Colonic mucosa (tissue), 4 donors: ENCODE data around the gene AATF. TPM values are rescaled to one million over a fixed set of nuclear protein-coding genes. Genes with fewer than 3 reads are reported as not detected.

ENCODE experiments used
- DNase-seq: peaks from one replicate; pipeline ENCODE4 v3.0.0-alpha.2; 2020
- H3K27ac ChIP-seq: fragments of 200-600 bp; one replicate; pipeline ENCODE4 v1.8.0; 2021
- H3K27me3 ChIP-seq: fragments of 200-600 bp; one replicate; pipeline ENCODE4 v1.8.0; 2021
- H3K36me3 ChIP-seq: fragments of 200-600 bp; one replicate; pipeline ENCODE4 v1.8.0; 2021
- H3K4me1 ChIP-seq: fragments of 200-600 bp; one replicate; pipeline ENCODE4 v1.8.0; 2021; ENCODE audit warnings: mild to moderate bottlenecking
- H3K4me3 ChIP-seq: fragments of 200-600 bp; one replicate; pipeline ENCODE4 v1.8.0; 2021
- H3K9ac ChIP-seq, 2 donors: one replicate each; pipeline ENCODE4 v1.7.0; 2013; ENCODE audit warnings: control low read depth in 2 of 2, low read depth in 2 of 2, low read length in 2 of 2
- H3K9me3 ChIP-seq: fragments of 200-600 bp; one replicate; pipeline ENCODE4 v1.8.0; 2021
- intact Hi-C: fragments of 100-400 bp; cut with DNase I; formaldehyde crosslinking; loops from one replicate; pipeline ENCODE4 v1.14.1; 2022
- total RNA-seq, 2 donors: library from RNA; stranded (reverse); fragmentation: NEBNext Ultra II Directional in 1 of 2; extraction: Animal tissue kit (Norgen Biotek cat#: 25700) in 1 of 2; gene quantifications; one replicate each; pipeline ENCODE4 v1.2.1, GENCODE V29; 2021
- TF ChIP-seq, protein P1 (sequence below): fragments of 200-600 bp; IDR thresholded peaks from one replicate; pipeline ENCODE4 v1.8.0; 2022; ENCODE audit warnings: antibody characterized with exemption, mild to moderate bottlenecking
- donor health status: healthy.
- donor health status: DM: no; HTN: no; CAD: no.
- donor health status: DM: no; HTN: no; CAD: no.

The AATF gene
- total RNA-seq, 2 donors from 2014 or later: 30.0 to 54.8 TPM

DNA sequence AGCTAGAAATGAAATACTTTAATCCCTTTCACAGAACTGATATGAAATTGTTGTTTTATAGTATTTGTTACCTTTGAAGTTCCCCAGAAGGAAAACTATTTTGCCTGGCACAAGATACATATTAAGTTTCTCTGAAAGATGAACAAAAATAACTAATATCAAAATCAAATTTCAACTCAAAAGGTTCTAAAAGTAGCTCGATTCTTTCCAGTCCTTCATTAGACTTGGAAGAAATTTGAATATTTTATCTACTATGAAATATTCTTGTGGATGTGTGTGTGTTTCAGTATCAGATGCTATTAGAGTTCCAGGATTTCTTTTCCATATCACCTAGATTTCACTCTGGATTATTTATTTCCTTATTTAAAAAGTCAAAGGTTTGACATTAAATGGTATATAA, 3.6 kb upstream of the AATF start:
- Histone ChIP-seq H3K36me3 (no peaks in the 10 kb centered on the region), H3K9ac (no peak overlapping the region), H3K9me3 (no peaks in the 10 kb centered on the region), H3K27ac (no peak overlapping the region), H3K27me3 (peaks cover 65% of the 10 kb centered on the region), H3K4me1 (no peaks in the 10 kb centered on the region), H3K4me3 (no peak overlapping the region)
- intact Hi-C loops: no loop called here
- TF ChIP-seq, protein P1, sequence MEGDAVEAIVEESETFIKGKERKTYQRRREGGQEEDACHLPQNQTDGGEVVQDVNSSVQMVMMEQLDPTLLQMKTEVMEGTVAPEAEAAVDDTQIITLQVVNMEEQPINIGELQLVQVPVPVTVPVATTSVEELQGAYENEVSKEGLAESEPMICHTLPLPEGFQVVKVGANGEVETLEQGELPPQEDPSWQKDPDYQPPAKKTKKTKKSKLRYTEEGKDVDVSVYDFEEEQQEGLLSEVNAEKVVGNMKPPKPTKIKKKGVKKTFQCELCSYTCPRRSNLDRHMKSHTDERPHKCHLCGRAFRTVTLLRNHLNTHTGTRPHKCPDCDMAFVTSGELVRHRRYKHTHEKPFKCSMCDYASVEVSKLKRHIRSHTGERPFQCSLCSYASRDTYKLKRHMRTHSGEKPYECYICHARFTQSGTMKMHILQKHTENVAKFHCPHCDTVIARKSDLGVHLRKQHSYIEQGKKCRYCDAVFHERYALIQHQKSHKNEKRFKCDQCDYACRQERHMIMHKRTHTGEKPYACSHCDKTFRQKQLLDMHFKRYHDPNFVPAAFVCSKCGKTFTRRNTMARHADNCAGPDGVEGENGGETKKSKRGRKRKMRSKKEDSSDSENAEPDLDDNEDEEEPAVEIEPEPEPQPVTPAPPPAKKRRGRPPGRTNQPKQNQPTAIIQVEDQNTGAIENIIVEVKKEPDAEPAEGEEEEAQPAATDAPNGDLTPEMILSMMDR: no peak
- no peak for DNase-seq

DNA sequence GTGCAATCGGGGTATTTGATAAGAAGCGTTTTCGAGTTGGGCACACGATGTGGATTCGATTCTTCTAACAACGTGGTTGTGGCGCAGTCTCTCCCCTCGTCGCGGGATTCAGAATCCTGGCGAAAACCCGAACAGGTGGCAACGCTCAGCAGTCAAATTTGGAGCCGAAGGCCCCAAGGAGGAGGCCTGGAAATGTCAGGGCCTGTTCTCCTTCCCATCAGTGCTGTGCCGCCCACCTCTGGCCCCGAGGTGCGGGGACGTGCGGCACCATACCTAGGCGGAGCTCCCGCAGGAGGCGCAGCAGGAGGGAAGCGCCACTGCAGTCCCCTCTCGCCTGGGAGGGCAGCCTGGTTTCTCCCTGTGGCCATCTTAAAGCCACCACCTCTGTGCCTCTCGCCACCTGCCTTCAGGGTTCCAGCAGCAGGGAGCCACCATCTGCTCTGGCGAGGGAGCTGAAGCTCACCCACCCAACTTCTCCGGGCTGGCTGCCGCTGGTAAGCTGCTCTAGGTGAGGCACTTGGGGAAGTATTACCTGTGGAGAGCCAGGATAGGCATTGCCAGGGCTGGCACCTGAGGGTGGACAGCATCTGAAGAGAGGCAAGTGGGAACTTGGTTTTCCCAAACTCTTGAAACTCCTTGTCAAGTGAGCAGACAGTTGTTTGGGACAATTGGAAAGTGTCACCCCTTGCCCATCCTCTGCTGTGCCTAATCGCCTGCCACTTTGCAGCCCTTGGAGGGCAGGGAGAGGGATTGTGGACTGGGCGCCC, 2.6 kb upstream of the AATF start:
- Histone ChIP-seq H3K4me3 (no peak overlapping the region), H3K27me3 (peaks cover 55% of the 10 kb centered on the region), H3K9ac (no peak overlapping the region), H3K4me1 (no peaks in the 10 kb centered on the region), H3K36me3 (no peaks in the 10 kb centered on the region), H3K9me3 (no peaks in the 10 kb centered on the region), H3K27ac (no peak overlapping the region)
- TF ChIP-seq, protein P1: no peak
- intact Hi-C loops: no loop called here
- DNase-seq: no peak

DNA sequence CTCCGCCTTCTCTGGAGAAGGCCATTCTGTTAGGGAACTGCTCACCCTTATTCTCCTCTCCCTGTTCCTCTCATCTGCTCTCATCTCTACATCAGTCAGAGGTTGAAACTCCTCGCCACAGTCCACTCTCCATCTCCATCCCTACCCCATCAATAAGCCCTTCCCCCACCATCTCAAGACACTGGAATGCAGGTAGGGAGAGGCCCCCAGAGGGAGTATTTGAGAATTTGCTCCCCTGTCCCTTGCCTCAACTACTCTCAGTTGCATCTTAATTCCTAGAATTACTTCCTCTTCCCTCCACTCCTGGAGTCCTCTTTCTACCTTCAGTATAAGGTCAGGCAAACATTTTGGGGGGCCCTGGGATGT, 2.0 kb upstream of the AATF start:
- peaks cover 49% of the 10 kb centered on the region for H3K27me3 ChIP-seq
- H3K4me1 ChIP-seq: no peaks in the 10 kb centered on the region
- H3K36me3 ChIP-seq: no peaks in the 10 kb centered on the region
- no peak overlapping the region for H3K9ac ChIP-seq
- no peak overlapping the region for H3K27ac ChIP-seq
- H3K4me3 ChIP-seq: no peak overlapping the region
- TF ChIP-seq, protein P1: no peak
- intact Hi-C loops: no loop called here
- no peaks in the 10 kb centered on the region for H3K9me3 ChIP-seq
- no peak for DNase-seq

DNA sequence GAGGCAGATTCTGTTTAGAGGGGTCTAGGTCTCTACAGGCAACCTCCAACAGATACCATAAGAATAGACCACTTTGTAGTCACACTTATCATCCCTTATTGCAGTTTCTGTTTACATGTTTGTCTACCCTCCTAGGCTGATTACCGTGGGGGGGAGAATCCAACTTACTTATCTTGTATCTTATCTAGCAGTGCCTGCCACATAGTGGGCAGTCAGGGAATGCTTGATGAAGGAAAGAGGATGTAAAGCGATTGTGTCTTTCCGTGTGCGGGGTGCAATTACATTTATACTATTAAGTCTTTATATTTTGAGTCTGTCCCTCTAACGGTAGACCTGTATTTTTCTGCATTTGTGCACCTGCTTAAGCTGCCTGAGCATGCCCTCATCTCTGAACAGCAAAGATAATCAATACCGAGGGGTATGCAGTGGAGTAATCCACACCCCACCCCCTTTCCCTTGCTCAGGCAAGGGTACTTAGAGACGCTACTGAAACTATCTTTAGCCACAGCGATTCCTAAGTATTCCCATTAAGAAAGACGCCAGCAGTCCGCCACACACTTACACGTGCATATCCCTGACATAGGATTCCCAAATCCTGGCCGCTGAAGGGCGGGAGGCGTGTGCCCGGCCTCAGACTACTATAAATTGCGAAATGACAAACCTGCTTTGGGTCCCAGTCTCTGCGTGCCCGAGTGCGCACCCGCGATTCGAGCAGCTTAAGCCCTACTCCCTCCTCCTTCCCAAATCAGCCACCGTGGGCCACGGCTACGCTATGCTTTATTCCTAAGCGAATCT, 635 bp upstream of the AATF start:
- Histone ChIP-seq H3K36me3 (no peaks in the 10 kb centered on the region), H3K27ac (peak overlapping the region; percentile 60), H3K9me3 (no peaks in the 10 kb centered on the region), H3K27me3 (peaks cover 35% of the 10 kb centered on the region), H3K4me3 (peak overlapping the region; percentile 69), H3K4me1 (no peaks in the 10 kb centered on the region), H3K9ac (peak overlapping the region in 1 of 2 donors; percentile 80)
- TF ChIP-seq, protein P1: no peak
- intact Hi-C loops: no loop called here
- DNase-seq: no peak

DNA sequence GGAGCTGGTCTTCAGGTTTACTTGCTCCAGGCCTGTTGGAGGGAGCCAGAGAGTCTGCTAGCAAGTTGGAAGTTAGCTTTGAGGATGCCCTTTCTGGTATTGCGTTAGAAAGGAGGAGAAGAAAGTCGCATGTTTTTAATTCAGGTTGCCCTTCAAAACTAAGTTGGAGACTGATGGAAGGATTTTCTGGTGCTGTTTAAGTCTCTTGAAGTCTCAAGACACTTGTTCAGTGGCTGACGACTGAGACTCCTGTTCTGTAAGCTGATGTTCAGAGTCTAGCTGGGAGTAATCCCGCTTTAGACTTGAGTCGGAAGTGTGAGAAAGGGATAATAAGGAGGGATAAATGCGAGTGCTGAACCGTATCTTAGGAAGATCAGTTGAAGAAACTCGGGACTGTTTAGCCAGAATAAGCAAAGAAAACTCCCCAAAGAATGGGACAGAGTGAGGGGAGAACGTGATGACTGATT, 740 bp downstream of the AATF start:
- no peak for DNase-seq
- H3K9me3 ChIP-seq: no peaks in the 10 kb centered on the region
- H3K9ac ChIP-seq: peak overlapping the region; percentile 86 to 95
- TF ChIP-seq, protein P1: no peak
- H3K27ac ChIP-seq: peak overlapping the region; percentile 60
- peaks cover 21% of the 10 kb centered on the region for H3K27me3 ChIP-seq
- peak overlapping the region; percentile 69 for H3K4me3 ChIP-seq
- no peaks in the 10 kb centered on the region for H3K4me1 ChIP-seq
- no peaks in the 10 kb centered on the region for H3K36me3 ChIP-seq
- intact Hi-C loops: no loop called here
